Fibroblast of peridontal ligament (primary cell): ENCODE measurements around the gene SH3TC1.

Source experiments
- DNase-seq: peaks from one replicate; pipeline ENCODE4 v3.0.0-alpha.2; 2010; ENCODE audit errors: extremely low read depth

SH3TC1 gene

DNA sequence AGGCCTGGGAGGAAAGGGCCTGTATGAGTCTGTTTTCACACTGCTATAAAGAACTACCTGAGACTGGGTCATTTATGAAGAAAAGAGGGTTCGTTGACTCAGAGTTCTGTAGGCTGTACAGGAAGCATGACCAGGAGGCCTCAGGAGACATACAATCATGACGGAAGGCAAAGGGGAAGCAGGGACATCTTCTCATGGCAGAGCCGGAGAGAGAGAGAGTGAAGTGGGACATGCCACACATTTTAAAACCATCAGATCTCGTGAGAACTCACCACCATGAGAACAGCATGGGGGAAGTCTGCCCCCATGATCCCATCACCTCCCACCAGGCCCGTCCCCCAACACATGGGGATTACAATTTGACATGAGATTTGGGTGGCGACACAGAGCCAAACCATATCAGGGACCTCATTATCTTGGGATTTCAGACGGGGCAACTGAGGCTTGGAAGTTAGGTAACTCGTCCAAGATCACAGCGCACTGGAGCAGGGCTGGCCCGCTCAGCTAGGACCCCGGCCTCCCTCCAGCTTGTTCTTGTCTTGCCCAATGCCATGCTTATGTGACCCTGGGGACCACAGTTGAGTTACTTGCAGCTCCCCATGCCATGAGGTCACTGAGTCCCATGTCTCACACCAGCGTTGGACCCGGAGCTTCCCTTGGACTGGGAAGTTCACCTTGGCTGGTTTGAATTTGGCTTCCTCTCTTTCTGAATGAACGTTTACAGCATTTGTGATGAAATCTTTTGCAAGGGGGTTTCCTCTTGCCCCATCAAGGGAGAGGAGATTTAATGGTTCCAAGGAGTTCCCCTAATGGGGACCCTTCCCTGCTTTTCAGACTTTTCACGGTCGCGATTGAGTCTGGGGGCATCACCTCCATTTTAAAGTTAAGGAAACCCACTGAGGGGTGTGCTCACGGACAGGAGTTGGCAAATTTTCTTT is 88.5 kb downstream of the SH3TC1 start:
- DNase-seq = no peak

GRCh38 chr4:8289151-8289750 is 90.2 kb downstream of the SH3TC1 start:
- no peak for DNase-seq

DNA sequence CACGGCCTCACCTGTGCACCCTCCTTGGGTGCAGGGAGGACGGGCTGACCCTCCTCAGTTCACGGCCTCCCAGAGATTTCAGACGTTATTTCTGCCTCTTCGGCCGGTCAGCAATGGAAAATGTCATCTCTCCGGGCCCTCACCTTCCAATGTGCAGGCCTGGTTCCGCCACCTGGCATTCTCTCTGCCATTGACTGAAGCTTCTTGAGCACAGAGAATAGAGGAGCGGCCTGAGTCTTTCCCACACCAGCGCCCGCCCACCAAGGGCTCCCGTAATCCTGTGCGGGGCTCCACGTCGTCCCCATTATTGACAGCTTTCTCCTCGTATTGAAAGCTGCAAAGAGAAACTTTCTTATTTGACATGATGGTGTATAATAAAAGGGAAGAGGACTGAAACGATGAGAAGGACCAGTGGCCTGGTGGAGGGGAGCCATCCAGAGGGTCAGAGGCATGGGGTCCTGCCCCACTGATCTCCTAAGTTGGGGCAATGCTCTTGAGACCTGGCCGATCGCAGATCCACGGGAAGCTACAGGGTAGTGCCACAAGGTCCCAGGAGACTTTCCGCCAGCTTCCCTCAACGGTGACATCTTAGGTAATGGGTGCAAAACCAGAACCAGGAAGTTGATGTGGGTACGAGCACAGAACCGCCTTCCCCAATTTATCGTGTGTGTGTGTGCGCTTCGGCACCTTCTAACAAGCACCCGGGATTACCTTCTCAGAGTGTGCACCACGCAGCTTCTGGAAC is 91.0 kb downstream of the SH3TC1 start:
- DNase-seq = no peak

- no peak for DNase-seq
Observed at GRCh38 chr4:8290701-8290970, 91.5 kb downstream of the SH3TC1 start.
